Mammary epithelial cell (primary cell): ENCODE measurements around the gene COL12A1.

Source experiments
- CTCF ChIP-seq, 2 donors: IDR thresholded peaks in 1 of 2; conservative IDR thresholded peaks in 1 of 2; 2 replicates each; pipeline ENCODE4 v1.5.1; 2011 to 2012; ENCODE audit warnings: inconsistent platforms in 2 of 2, low read length in 2 of 2, mild to moderate bottlenecking in 2 of 2, control low read depth in 1 of 2, low read depth in 1 of 2; ENCODE audit not compliant: insufficient read depth in 1 of 2; ENCODE audit errors: extremely low read depth in 1 of 2
- EZH2 ChIP-seq: IDR thresholded peaks from 2 replicates; pipeline ENCODE4 v1.6.1; 2012; ENCODE audit warnings: low read length, inconsistent platforms, borderline replicate concordance

- TF ChIP-seq EZH2 (no peak), CTCF (conservative IDR thresholded peaks at IDR 0.05 in 1 of 2, IDR thresholded peaks at IDR 0.05 in 1 of 2; ENCODE audit: extremely low read depth in 1 of 2, insufficient read depth in 1 of 2, low read depth in 1 of 2, low read length in 2 of 2) (no peak)
These were observed 50.9 kb downstream of the COL12A1 start for GRCh38 chr6:75154973-75155372.
